SIG-M5 (cell line): ENCODE measurements around the gene GABRR1.

ENCODE experiments used
- DNase-seq: peaks from one replicate; lab custom pipeline; 2025; lab: John Stamatoyannopoulos, UW

GABRR1 gene

GRCh38 chr6:89215391-89215790 lies 1.8 kb downstream of the GABRR1 start:
- peak; percentile 75 for DNase-seq

- no peak for DNase-seq
Measured at GRCh38 chr6:89214197-89214596, 3.0 kb downstream of the GABRR1 start.

- DNase-seq, result no peak
Measured at GRCh38 chr6:89212472-89212871, 4.7 kb downstream of the GABRR1 start.

- no peak for DNase-seq
Measured at GRCh38 chr6:89209457-89209856, 7.7 kb downstream of the GABRR1 start.

GRCh38 chr6:89208551-89208950 lies 8.6 kb downstream of the GABRR1 start:
- no peak for DNase-seq

- no peak for DNase-seq
Measured at GRCh38 chr6:89205819-89206218, 11.3 kb downstream of the GABRR1 start.

- DNase-seq, result no peak
Measured at GRCh38 chr6:89204096-89204495, 13.1 kb downstream of the GABRR1 start.

- DNase-seq, result no peak
Measured at GRCh38 chr6:89200706-89201215, 16.4 kb downstream of the GABRR1 start.

GRCh38 chr6:89199579-89199978 lies 17.6 kb downstream of the GABRR1 start:
- no peak for DNase-seq

GRCh38 chr6:89198235-89198634 lies 18.9 kb downstream of the GABRR1 start:
- DNase-seq, result no peak

GRCh38 chr6:89197141-89197540 lies 20.0 kb downstream of the GABRR1 start:
- DNase-seq, result no peak

GRCh38 chr6:89194559-89194958 lies 22.6 kb downstream of the GABRR1 start:
- DNase-seq, result no peak

GRCh38 chr6:89190741-89191140 lies 26.4 kb downstream of the GABRR1 start:
- DNase-seq, result no peak

- DNase-seq, result no peak
Measured at GRCh38 chr6:89187504-89187903, 29.7 kb downstream of the GABRR1 start.

- DNase-seq, result no peak
Measured at GRCh38 chr6:89186762-89187161, 30.4 kb downstream of the GABRR1 start.

GRCh38 chr6:89184344-89184743 lies 32.8 kb downstream of the GABRR1 start:
- no peak for DNase-seq

GRCh38 chr6:89183294-89183693 lies 33.9 kb downstream of the GABRR1 start:
- DNase-seq, result no peak

GRCh38 chr6:89180971-89181370 lies 36.2 kb downstream of the GABRR1 start:
- no peak for DNase-seq

- DNase-seq, result no peak
Measured at GRCh38 chr6:89180112-89180511, 37.0 kb downstream of the GABRR1 start.

- no peak for DNase-seq
Measured at GRCh38 chr6:89173634-89174033, 43.5 kb downstream of the GABRR1 start.

GRCh38 chr6:89172131-89172530 lies 45.0 kb downstream of the GABRR1 start:
- DNase-seq, result no peak

- DNase-seq, result no peak
Measured at GRCh38 chr6:89162047-89162371, 55.1 kb downstream of the GABRR1 start.

- no peak for DNase-seq
Measured at GRCh38 chr6:89161326-89162046, 55.7 kb downstream of the GABRR1 start.
